GM21367 (cell line): Measurements from ENCODE around the gene RNASE13.
A peak's percentile ranks its signal among the peaks of the same experiment; 100 is the strongest.

ENCODE experiments used
- ATAC-seq: cut with Tn5 transposase; IDR thresholded peaks from one replicate; pipeline ENCODE4 v1.9.1; 2021; ENCODE audit not compliant: unreplicated experiment

The RNASE13 gene

GRCh38 chr14:21034707-21035106, at the start of gene RNASE13:
Gene RNASE13, minus strand, starts transcription at chr14:21034807. Its CDS starts 519 bp downstream, at chr14:21034288.
- ATAC-seq: no peak

GRCh38 chr14:21084396-21084795, 49.8 kb upstream of the RNASE13 start:
- ATAC-seq: no peak

GRCh38 chr14:21083565-21084325, 49.1 kb upstream of the RNASE13 start:
- ATAC-seq: no peak

GRCh38 chr14:21081521-21082142, 47.0 kb upstream of the RNASE13 start:
- no peak for ATAC-seq

GRCh38 chr14:21078726-21079125, 44.1 kb upstream of the RNASE13 start:
- no peak for ATAC-seq

- ATAC-seq: no peak
Measured at GRCh38 chr14:21078287-21078686, 43.7 kb upstream of the RNASE13 start.

GRCh38 chr14:21077672-21078071, 43.1 kb upstream of the RNASE13 start:
- no peak for ATAC-seq

GRCh38 chr14:21075719-21076437, 41.3 kb upstream of the RNASE13 start:
- no peak for ATAC-seq

GRCh38 chr14:21074398-21075272, 40.0 kb upstream of the RNASE13 start:
- ATAC-seq: no peak

GRCh38 chr14:21073921-21074320, 39.3 kb upstream of the RNASE13 start:
- no peak for ATAC-seq

GRCh38 chr14:21072781-21073339, 38.3 kb upstream of the RNASE13 start:
- ATAC-seq: no peak

GRCh38 chr14:21072031-21072473, 37.4 kb upstream of the RNASE13 start:
- no peak for ATAC-seq

- peak; percentile 51 for ATAC-seq
Measured at GRCh38 chr14:21071225-21072030, 36.8 kb upstream of the RNASE13 start.

GRCh38 chr14:21070610-21071224, 36.1 kb upstream of the RNASE13 start:
- ATAC-seq: no peak

GRCh38 chr14:21070083-21070609, 35.5 kb upstream of the RNASE13 start, which contains the start of gene ARHGEF40:
Gene ARHGEF40, plus strand, starts transcription at chr14:21070304. Its CDS starts 93 bp downstream, at chr14:21070397.
- no peak for ATAC-seq

GRCh38 chr14:21069388-21070082, 34.9 kb upstream of the RNASE13 start:
- no peak for ATAC-seq

- no peak for ATAC-seq
Measured at GRCh38 chr14:21068521-21069387, 34.1 kb upstream of the RNASE13 start.
